ENCODE results near the gene IGSF9.

IGSF9 gene

DNA sequence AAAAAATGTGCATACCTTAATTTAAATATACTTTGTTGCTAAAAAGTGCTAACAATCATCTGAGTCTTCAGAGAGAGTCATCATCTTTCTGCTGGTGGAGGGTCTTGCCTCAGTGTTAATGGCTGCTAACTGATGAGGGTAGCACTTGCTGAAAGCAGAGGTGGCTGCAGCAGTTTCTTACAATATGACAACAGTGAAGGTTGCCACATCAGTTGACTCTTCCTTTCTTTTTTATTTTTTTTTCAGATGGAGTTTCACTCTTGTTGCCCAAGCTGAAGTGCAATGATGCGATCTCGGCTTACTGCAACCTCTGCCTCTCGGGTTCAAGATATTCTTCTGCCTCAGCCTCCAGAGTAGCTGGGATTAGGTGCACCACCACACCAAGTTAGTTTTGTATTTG is 42.9 kb downstream of the IGSF9 start:
- no peak for TF ChIP-seq GATA2 (IDR thresholded peaks at IDR 0.05; ENCODE audit: low read depth, low read length)

DNA sequence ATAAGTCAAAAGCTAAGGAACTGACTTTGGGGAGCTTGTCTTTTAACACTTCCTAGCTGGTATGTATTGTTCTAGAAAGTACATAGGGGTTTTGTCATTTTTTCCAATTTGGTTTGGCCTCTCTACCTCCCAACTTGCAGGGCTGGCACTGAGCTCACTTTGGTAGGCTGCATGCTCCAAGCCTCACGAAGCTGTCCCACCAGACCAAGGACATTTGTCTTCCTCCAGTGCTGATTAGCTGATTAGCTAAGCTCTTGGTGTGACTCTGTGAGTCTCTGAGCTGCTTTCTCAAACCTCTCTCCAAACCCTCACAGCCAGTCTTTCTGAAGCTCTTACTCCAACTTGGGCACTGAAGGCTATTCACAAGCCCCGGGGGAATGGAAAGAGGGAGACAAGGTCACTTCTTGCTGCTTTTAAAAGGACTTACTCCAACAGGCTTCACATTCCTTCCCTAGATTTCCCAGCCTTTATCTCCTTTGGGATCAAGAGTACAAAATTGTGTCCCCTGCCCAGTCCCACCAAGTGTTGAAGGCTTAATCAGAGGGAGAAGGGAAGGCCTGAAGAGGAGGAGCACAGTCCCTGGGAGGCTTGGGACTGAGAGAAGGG is 44.6 kb downstream of the IGSF9 start:
- TF ChIP-seq GATA2 (IDR thresholded peaks at IDR 0.05; ENCODE audit: low read depth, low read length) = no peak
- no peak for TF ChIP-seq GATA3 (IDR thresholded peaks at IDR 0.05; ENCODE audit: low read depth, low read length)

DNA sequence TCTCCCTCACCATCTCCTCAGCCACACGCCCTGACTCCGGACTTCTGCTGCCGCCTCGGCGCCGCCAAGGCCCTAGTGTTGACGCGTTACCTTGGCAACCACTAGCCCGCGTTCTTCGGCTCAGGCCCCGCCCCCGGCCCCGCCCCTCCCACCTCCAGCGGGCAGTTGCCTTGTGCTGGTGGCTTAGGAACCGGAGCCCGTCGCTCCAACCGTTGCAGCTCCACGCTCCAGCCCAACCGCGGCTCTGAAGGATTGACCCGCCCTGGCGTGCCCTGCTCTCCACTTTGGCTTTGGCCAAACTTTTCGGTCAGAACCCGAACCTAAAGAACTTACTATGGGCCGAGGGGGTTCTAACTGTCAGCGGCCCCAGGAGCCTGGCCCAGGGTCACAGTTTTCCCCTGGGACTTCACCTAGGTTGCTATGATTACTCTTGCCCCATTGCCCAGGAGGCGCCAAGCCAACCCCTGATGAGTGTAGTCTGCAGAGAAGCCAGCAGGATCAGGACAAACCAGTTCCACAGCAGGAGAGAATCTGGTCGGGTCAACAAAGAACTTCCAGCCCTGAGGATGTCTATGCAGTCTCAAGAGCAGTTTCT is 45.2 kb downstream of the IGSF9 start, which contains the start of gene CFAP45:
TSS of gene CFAP45 (minus strand) at position 80 of the 595 bp plus-strand sequence. CDS start at position 13, 67 bp downstream.
- TF ChIP-seq GATA2 (IDR thresholded peaks at IDR 0.05; ENCODE audit: low read depth, low read length) (no peak), GATA3 (IDR thresholded peaks at IDR 0.05; ENCODE audit: low read depth, low read length) (no peak)

DNA sequence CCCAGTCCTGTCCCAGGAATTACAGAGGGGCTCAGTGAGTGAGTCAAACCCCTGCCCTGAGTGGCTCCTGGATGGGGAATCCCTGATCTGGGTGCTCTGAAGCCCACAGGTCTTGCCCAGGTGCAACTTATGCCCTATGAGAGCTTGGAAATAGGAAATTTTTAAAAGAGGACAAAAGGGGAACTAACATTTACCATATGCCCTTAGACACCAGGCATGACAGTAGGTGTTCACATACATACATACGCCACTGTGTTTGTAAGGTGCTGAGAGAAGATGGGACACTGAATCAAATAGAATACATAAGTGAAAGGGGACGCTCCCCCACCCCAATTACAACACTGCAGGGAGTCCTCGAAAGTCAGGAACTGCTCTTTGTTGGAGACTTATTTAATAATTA is 46.9 kb downstream of the IGSF9 start:
- TF ChIP-seq GATA2 (IDR thresholded peaks at IDR 0.05; ENCODE audit: low read depth, low read length) (no peak), GATA3 (IDR thresholded peaks at IDR 0.05; ENCODE audit: low read depth, low read length) (no peak)

DNA sequence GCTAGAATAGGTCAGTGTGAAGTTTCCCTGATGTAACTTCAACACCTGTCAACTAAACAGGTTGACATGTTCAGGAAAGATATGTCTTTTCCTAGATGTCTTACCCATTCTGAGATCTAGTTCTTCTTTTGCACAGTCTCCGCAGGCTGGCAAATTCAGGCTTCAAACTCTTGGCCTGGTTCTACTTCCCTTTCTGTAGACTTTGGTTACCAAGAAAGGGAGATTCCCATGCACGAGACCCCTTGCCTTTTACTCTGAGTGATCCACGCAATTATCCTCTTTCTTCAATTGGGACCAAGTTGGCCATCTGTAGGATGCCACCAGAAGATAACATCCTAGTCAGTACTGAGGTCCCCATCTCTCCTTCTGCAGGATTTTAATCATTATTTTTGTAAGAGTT is 47.5 kb downstream of the IGSF9 start:
- TF ChIP-seq GATA2 (IDR thresholded peaks at IDR 0.05; ENCODE audit: low read depth, low read length) = no peak

DNA sequence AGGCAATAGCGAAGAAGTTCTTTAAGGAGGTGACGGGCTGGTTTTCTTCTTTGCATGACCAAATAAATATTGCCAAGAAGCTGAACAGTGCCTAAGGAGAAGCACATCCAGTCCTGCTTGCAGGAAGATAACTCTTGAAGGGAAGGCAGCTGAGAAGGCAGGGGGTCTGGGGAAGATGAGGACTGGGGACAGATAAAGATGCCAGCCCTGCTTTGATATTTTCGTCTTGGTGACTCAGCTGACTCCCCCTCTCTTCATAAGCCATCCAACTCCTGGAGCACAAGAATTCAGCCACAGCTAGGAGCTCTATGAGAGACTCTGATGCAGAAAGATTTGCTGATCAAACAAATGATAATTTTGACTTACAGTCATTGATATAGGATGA is 48.9 kb downstream of the IGSF9 start:
- TF ChIP-seq GATA2 (IDR thresholded peaks at IDR 0.05; ENCODE audit: low read depth, low read length) = no peak
- TF ChIP-seq GATA3 (IDR thresholded peaks at IDR 0.05; ENCODE audit: low read depth, low read length) = no peak

DNA sequence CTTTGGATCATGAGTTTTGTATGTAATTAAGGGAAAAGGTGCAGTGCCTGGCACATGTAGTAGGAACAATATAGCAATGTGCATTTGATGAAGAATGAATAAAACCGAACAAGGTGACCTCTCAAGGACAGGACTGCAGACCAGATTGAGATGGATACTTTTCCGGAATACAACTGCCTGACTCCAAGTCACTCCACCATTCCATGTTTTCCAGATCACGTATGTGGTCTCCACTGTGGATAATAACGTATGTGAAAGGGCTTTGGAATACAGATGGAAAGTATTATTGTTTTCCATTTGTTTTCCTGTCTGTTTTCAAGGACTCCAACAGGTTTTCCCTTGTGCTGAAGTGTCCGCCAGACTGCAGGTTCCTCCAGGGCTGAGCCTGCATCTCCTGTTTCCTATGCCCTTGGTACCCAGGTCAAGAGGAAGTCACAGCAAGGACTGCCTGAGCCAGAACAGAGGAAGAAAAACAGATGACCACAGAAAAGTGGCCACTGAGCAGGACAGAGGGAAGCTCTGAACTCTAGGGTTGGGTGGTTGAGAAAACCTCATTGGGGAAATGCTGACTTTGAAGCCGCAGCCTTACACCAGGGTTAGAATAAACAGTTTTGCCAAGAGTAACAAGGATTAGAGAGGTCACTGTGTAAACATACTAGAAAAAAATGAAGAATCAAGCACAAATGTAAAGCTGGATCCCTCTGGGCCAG is 49.4 kb downstream of the IGSF9 start:
- no peak for TF ChIP-seq GATA2 (IDR thresholded peaks at IDR 0.05; ENCODE audit: low read depth, low read length)
- no peak for TF ChIP-seq GATA3 (IDR thresholded peaks at IDR 0.05; ENCODE audit: low read depth, low read length)

DNA sequence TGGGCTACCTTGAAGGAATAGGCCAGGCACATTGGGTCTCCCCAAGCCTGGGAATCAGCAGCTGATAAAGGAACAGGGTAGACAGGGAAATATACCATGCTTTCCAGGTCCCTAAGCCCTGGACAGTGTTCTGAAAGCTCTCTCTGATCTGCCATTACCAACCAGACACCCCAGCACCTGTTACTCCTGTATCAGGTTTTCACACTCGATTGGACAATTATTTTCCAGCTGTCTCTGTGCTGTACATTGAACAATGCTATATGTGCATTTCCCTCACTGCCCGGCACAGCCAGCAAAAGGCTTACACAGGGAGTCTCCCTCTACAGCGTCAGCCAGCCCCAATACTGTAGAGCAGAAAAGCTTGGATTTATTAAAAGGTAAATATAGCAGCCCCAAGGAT is 50.1 kb downstream of the IGSF9 start:
- TF ChIP-seq GATA3 (IDR thresholded peaks at IDR 0.05; ENCODE audit: low read depth, low read length) = no peak
- no peak for TF ChIP-seq GATA2 (IDR thresholded peaks at IDR 0.05; ENCODE audit: low read depth, low read length)

DNA sequence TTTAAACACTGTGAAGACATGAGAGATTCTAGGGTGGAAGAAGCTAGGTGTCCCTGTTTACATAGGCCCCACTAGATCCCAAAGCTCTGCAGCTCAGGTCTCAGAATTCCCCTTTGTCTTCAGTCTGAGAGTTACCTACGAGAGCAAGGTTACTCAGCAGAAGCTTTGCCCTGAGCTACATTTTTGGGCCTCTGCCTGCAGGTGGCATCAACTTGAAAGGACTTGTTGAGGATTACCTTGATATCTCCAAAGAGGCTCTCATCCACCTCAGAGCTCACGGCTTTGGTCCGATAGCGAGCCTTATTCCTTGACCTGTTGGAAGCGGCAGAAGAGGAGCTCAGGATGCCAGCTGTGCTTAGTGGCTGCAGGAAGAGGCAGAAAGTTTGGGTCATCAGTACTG is 52.5 kb downstream of the IGSF9 start:
- TF ChIP-seq GATA3 (IDR thresholded peaks at IDR 0.05; ENCODE audit: low read depth, low read length) (no peak), GATA2 (IDR thresholded peaks at IDR 0.05; ENCODE audit: low read depth, low read length) (no peak)

DNA sequence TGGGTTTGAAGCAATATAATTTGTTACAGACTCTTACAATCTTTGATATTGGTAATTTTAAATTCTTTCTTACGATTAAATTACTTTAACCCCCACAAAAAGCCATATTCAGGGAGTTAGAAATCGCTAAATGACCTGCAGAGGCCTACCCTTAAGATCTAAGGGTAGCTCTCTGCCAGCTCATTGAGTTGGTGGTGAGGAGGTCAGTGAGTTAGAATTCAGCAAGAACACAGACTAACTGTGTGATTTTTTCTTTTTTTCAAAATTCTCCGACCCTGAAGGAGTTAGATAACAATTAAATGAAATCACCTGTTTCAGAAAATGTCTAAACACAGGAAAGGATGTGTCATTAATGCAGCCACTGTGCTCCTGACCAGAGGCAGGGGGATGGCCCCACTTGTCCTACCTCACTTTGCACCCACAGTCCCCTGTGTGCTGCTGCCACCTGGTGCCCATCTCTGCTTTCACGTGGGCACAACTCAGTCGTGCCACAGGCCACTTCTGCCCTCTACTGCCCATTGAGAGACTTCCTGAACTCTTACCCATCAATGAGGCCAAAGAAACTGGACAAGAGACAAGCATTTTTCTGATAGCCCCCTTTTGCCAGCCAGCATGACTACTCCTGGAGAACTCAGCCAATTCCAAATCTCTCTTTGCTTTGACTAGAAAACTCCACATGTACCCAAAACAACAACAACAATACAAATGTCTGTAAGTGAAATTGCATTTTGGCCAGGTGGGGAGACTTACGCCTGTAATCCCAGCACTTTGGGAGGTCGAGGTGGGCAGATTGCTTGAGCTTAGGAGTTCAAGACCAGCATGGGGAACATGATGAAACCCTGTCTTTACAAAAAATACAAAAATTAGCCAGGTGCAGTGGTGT is 53.9 kb downstream of the IGSF9 start:
- TF ChIP-seq GATA3 (IDR thresholded peaks at IDR 0.05; ENCODE audit: low read depth, low read length) (no peak), GATA2 (IDR thresholded peaks at IDR 0.05; ENCODE audit: low read depth, low read length) (no peak)

DNA sequence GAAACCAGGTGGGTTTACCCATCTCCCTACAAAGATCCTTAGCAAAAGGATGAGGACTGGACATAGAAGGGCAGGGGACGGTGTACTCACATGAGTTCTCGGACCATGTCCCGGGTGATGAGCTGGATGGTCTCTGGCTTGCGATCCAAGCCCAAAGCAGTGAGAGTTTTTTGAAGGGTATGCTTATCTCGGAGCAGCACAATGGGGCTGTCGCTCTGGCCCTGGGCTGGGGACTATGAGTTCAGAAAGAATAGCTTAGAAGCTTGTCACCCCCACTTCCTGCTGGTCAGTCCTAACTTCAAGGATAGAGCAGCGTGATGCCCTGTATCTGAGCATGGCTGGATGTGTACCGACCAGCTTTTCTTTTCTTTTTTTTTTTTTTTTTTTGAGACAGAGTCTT is 55.0 kb downstream of the IGSF9 start:
- TF ChIP-seq GATA3 (IDR thresholded peaks at IDR 0.05; ENCODE audit: low read depth, low read length) = no peak
- TF ChIP-seq GATA2 (IDR thresholded peaks at IDR 0.05; ENCODE audit: low read depth, low read length) = no peak

DNA sequence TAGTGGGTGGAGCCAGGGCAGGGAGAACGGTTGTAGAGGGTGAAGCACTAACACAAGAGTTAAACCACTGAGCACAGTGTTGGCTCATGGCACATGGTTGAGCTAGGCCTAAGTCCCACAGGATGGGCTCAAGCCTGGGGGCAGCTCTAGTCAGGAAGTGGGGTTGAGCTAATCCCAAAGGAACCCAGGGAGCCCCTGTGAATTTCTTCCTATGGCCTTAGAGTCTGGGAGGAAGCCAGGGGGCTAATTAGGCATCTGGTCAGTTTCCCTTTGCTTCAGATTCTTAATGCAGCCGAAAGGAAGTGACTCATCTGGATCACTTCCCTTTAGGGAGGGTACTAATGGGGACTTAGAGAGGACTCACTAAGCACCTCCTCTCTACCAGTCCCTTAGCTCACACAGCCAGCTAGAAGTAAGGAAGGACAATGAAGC is 55.6 kb downstream of the IGSF9 start:
- TF ChIP-seq GATA3 (IDR thresholded peaks at IDR 0.05; ENCODE audit: low read depth, low read length) (no peak), GATA2 (IDR thresholded peaks at IDR 0.05; ENCODE audit: low read depth, low read length) (no peak)

DNA sequence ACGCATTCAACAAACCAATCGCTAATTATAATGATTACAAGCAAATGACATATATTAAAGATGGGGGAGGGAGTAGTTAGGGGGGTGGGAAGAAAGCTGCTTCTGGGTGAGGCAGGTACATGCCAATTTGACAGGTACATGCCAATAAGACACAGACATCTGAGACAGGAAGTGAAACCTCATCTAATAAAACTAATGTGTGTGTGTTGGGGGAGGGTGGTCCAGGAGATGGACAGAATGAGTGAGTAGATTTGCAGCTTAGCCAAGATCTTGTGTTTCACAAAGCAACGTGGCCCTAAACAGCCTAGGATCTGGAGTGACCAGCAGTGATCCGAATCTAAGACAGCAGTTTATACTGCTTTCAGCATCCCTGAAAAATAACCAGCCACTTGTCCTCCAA is 56.2 kb downstream of the IGSF9 start:
- TF ChIP-seq GATA2 (IDR thresholded peaks at IDR 0.05; ENCODE audit: low read depth, low read length) (no peak), GATA3 (IDR thresholded peaks at IDR 0.05; ENCODE audit: low read depth, low read length) (no peak)

DNA sequence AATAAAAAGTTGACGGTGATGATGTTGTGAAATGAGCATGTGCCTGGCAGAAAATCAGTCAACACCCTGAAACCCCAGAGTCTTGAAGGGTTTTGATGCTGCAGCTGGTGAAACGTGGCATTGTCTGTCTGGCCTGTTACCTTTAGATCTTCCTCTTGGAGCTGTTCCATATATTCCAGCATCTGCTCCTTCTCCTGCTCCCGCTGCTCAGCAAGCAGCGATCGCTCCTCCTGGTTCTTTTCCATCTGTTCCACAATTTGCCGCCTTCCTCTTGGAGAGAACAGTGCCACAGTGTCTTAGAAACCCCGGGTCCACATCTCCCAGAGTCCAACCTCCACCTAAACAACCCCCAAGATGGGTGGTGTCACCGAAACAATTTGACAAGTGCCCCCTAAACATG is 61.1 kb downstream of the IGSF9 start:
- no peak for TF ChIP-seq GATA2 (IDR thresholded peaks at IDR 0.05; ENCODE audit: low read depth, low read length)
- TF ChIP-seq GATA3 (IDR thresholded peaks at IDR 0.05; ENCODE audit: low read depth, low read length) = no peak

Data from SH-SY5Y (cell line).